Measurements from ENCODE around the gene PLCB1.

PLCB1 gene

DNA sequence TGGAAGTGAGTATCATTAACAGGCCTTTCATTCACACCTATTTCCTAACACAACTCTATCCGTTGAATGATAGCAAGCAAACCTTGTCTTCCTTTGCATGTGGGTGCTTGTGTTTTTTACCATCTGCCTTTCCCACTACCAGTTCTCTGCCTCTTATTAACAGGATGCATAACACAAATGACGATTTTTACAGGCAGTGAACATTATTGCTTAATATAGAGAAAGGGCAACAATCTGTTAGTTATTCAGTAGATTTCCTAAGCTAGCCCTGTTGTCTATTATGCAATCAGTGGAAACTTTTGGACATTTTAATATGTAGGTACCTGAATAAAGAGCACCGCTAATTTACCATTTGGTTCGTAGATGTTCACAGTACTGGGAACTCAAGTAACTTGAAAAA is 588.0 kb downstream of the PLCB1 start:
- no peak for DNase-seq (ENCODE audit: low read depth)
- H3K4me3 ChIP-seq (ENCODE audit: low read depth, low read length): no peak overlapping the region
- TF ChIP-seq POLR2A (IDR thresholded peaks at IDR 0.05; ENCODE audit: extremely low read depth, insufficient read length) (no peak), MYC (IDR thresholded peaks at IDR 0.05; ENCODE audit: low read depth, low read length) (no peak), CTCF (IDR thresholded peaks at IDR 0.05; ENCODE audit: low read depth, low read length) (no peak), MAX (IDR thresholded peaks at IDR 0.05; ENCODE audit: low read depth, low read length) (no peak)

DNA sequence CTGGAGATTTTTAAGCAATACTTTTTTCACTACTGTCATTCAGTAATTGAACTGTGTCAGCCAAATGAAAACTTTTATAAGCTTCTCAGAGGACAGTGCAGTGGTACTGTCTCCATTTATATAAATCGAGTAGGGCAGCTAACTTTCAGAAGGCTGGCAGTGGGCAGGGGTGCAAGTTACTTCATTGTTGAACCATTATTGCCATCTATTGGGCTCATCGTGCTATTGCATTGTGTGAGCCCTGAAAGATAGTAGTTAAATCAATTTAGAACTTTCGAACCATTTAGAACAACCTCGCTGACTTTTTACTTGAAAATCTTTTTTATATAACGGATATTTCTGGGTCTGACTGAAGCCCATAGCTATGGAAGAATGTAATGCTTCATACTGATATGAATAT is 589.0 kb downstream of the PLCB1 start:
- TF ChIP-seq POLR2A (IDR thresholded peaks at IDR 0.05; ENCODE audit: extremely low read depth, insufficient read length) (no peak), CTCF (IDR thresholded peaks at IDR 0.05; ENCODE audit: low read depth, low read length) (peak; percentile 73), MYC (IDR thresholded peaks at IDR 0.05; ENCODE audit: low read depth, low read length) (no peak)
- H3K4me3 ChIP-seq (ENCODE audit: low read depth, low read length): no peak overlapping the region
- DNase-seq (ENCODE audit: low read depth): peak; percentile 76

GRCh38 chr20:8722277-8722928 is 590.3 kb downstream of the PLCB1 start:
- peak; percentile 82 for DNase-seq (ENCODE audit: low read depth)
- no peak overlapping the region for H3K4me3 ChIP-seq (ENCODE audit: low read depth, low read length)
- peak; percentile 83 for TF ChIP-seq CTCF (IDR thresholded peaks at IDR 0.05; ENCODE audit: low read depth, low read length)
- no peak for TF ChIP-seq MAX (IDR thresholded peaks at IDR 0.05; ENCODE audit: low read depth, low read length)

DNA sequence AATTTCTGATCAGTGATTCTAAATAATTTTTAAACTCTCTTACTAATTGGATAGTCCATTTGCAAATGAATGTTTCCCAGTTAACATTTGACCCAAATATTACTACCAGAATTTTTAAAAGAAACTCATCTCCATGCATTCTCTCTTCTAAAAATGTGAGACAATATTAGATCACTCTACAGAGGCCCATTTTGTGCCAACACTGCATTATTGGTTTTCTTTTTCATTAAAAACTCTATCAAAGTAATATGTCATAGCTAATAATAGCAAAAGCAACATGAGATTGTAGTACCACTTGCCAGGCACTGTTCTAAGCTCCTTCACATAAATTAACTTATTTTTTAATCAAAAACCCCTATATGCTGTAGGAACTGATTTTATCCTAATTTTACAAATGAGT is 591.2 kb downstream of the PLCB1 start:
- no peak overlapping the region for H3K4me3 ChIP-seq (ENCODE audit: low read depth, low read length)
- TF ChIP-seq MYC (IDR thresholded peaks at IDR 0.05; ENCODE audit: low read depth, low read length): no peak
- no peak for TF ChIP-seq POLR2A (IDR thresholded peaks at IDR 0.05; ENCODE audit: extremely low read depth, insufficient read length)
- TF ChIP-seq CTCF (IDR thresholded peaks at IDR 0.05; ENCODE audit: low read depth, low read length): no peak
- no peak for TF ChIP-seq MAX (IDR thresholded peaks at IDR 0.05; ENCODE audit: low read depth, low read length)
- DNase-seq (ENCODE audit: low read depth): no peak

DNA sequence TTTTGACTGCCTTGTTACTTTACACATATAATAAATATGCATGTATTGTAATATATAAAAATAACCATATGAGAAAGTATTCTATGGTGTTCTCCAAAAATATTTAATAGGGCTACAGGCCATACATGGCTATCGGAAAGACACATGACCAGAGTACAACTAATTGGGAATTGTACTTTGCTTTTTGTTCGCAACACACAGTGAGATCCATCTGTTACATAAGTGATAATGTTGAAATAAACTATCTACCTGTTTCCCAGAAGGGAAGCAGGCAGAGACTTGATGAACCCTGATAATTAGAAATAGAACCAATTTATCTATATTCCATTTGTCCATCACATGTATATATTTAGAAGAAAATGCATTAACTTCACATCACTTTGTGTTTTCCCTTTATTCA is 592.8 kb downstream of the PLCB1 start:
- no peak overlapping the region for H3K4me3 ChIP-seq (ENCODE audit: low read depth, low read length)
- DNase-seq (ENCODE audit: low read depth): no peak
- no peak for TF ChIP-seq CTCF (IDR thresholded peaks at IDR 0.05; ENCODE audit: low read depth, low read length)
- no peak for TF ChIP-seq POLR2A (IDR thresholded peaks at IDR 0.05; ENCODE audit: extremely low read depth, insufficient read length)
- no peak for TF ChIP-seq MAX (IDR thresholded peaks at IDR 0.05; ENCODE audit: low read depth, low read length)
- no peak for TF ChIP-seq MYC (IDR thresholded peaks at IDR 0.05; ENCODE audit: low read depth, low read length)

DNA sequence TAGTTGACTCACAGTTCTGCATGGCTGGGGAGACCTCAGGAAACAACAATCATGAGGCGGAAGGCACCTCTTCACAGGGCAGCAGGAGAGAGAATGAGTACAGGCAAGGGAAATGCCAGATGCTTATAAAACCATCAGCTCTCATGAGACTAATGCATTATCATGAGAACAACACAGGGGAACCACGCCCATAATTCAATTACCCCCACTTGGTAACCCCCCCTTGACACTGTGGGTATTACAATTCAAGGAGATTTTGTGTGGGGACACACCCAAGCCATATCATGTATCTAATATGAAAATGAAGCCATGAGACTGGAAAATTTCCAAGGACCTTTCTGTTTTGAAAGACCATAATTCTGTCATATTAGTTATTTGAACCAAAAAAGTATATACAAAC is 594.4 kb downstream of the PLCB1 start:
- no peak for DNase-seq (ENCODE audit: low read depth)

More for the DNA sequence above, 594.4 kb downstream of the PLCB1 start:
- H3K4me3 ChIP-seq (ENCODE audit: low read depth, low read length): no peak overlapping the region
- no peak for TF ChIP-seq POLR2A (IDR thresholded peaks at IDR 0.05; ENCODE audit: extremely low read depth, insufficient read length)
- TF ChIP-seq CTCF (IDR thresholded peaks at IDR 0.05; ENCODE audit: low read depth, low read length): no peak
- no peak for TF ChIP-seq MYC (IDR thresholded peaks at IDR 0.05; ENCODE audit: low read depth, low read length)
- TF ChIP-seq MAX (IDR thresholded peaks at IDR 0.05; ENCODE audit: low read depth, low read length): no peak
